SK-N-MC (cell line): ENCODE results near the gene C12orf57.

ENCODE experiments used
- EZH2 ChIP-seq: fragments of 200-600 bp; sonication (generic); IDR thresholded peaks from one replicate; pipeline ENCODE4 v1.6.1; 2017; ENCODE audit warnings: antibody characterized with exemption
- FOXP2 ChIP-seq: optimal IDR thresholded peaks from 2 replicates; pipeline ENCODE3; 2011; ENCODE audit warnings: mild to moderate bottlenecking, moderate library complexity; ENCODE audit not compliant: insufficient read depth; ENCODE audit errors: extremely low read length, control extremely low read depth
- POLR2AphosphoS5 ChIP-seq: IDR thresholded peaks from 2 replicates; pipeline ENCODE4 v1.6.1; 2012; ENCODE audit warnings: mild to moderate bottlenecking, low read depth, low read length, borderline replicate concordance

GRCh38 chr12:6914947-6915788 is 28.7 kb upstream of the C12orf57 start:
- TF ChIP-seq POLR2AphosphoS5 (no peak), EZH2 (no peak), FOXP2 (no peak)
